NCI-H2029 (cell line): ENCODE measurements around the gene ARHGAP29.
A peak's percentile ranks its signal among the peaks of the same experiment; 100 is the strongest.

Experiments used
- DNase-seq: peaks from one replicate; lab custom pipeline; 2025; lab: John Stamatoyannopoulos, UW

ARHGAP29 gene

GRCh38 chr1:94236013-94236491, 1.3 kb downstream of the ARHGAP29 start:
- no peak for DNase-seq

GRCh38 chr1:94235189-94236012, 2.0 kb downstream of the ARHGAP29 start:
- no peak for DNase-seq

- DNase-seq = no peak
These were observed 2.8 kb downstream of the ARHGAP29 start for GRCh38 chr1:94234615-94235014.

GRCh38 chr1:94231746-94232145, 5.6 kb downstream of the ARHGAP29 start:
- no peak for DNase-seq

GRCh38 chr1:94230920-94231319, 6.5 kb downstream of the ARHGAP29 start:
- DNase-seq = no peak

GRCh38 chr1:94228640-94229375, 8.6 kb downstream of the ARHGAP29 start:
- DNase-seq = no peak

GRCh38 chr1:94227624-94228023, 9.8 kb downstream of the ARHGAP29 start:
- no peak for DNase-seq

- DNase-seq = peak; percentile 11
These were observed 11.5 kb downstream of the ARHGAP29 start for GRCh38 chr1:94225845-94226244.

- DNase-seq = no peak
These were observed 19.1 kb downstream of the ARHGAP29 start for GRCh38 chr1:94218332-94218731.

GRCh38 chr1:94215955-94216354, 21.4 kb downstream of the ARHGAP29 start:
- no peak for DNase-seq

- DNase-seq = no peak
These were observed 27.4 kb downstream of the ARHGAP29 start for GRCh38 chr1:94209982-94210381.

- DNase-seq = no peak
These were observed 28.0 kb downstream of the ARHGAP29 start for GRCh38 chr1:94209425-94209824.

GRCh38 chr1:94207695-94208094, 29.7 kb downstream of the ARHGAP29 start:
- DNase-seq = no peak

GRCh38 chr1:94205639-94206038, 31.7 kb downstream of the ARHGAP29 start:
- DNase-seq = no peak

GRCh38 chr1:94202241-94202640, 35.1 kb downstream of the ARHGAP29 start:
- no peak for DNase-seq

GRCh38 chr1:94199398-94199797, 38.0 kb downstream of the ARHGAP29 start:
- no peak for DNase-seq

GRCh38 chr1:94194079-94194865, 43.1 kb downstream of the ARHGAP29 start:
- DNase-seq = no peak

GRCh38 chr1:94193128-94193527, 44.3 kb downstream of the ARHGAP29 start:
- no peak for DNase-seq

- peak; percentile 7 for DNase-seq
These were observed 46.2 kb downstream of the ARHGAP29 start for GRCh38 chr1:94191216-94191615.

- no peak for DNase-seq
These were observed 50.4 kb downstream of the ARHGAP29 start for GRCh38 chr1:94186946-94187345.

- no peak for DNase-seq
These were observed 54.1 kb downstream of the ARHGAP29 start for GRCh38 chr1:94183197-94183815.

- DNase-seq = no peak
These were observed 55.2 kb downstream of the ARHGAP29 start for GRCh38 chr1:94182191-94182590.
